HepG2 (cell line): ENCODE results near the gene SERINC5. TPM values are rescaled to one million over a fixed set of nuclear protein-coding genes. Genes with fewer than 3 reads are reported as not detected.

Source experiments
- ATAC-seq: fragments of 200-7000 bp; cut with Tn5 transposase; 3 replicates; pipeline ENCODE4 v1.9.1; 2020; ENCODE audit warnings: mild to moderate bottlenecking, moderate library complexity
- BruUV-seq: library from RNA; stranded (reverse); fragments of 400-500 nt; replicated peaks from 2 replicates; lab custom pipeline; 2021; lab: Mats Ljungman, UMichigan
- CTCF ChIA-PET: fragments of 300-600 bp; formaldehyde crosslinking; extraction: SDS; loops from one replicate; lab custom pipeline; 2021; ENCODE audit warnings: low total read pairs, inconsistent platforms, low intra/inter-chr PET ratio; lab: Yijun Ruan, JAX
- POLR2A ChIA-PET: fragments of 350-600 bp; sonication (Branson Sonifier 250); formaldehyde crosslinking; loops from one replicate; lab custom pipeline; 2020; ENCODE audit warnings: antibody characterized with exemption, inconsistent platforms; lab: Yijun Ruan, JAX
- DNase-seq: peaks from one replicate; pipeline ENCODE4 v3.0.0-alpha.2; 2015; ENCODE audit warnings: low spot score
- FAIRE-seq: peaks from 3 replicates; lab custom pipeline; 2011; peaks lifted over from hg19 to GRCh38; lab: Jason Lieb, UNC
- H2AFZ ChIP-seq: one replicate; pipeline ENCODE4 v1.6.1; 2011; ENCODE audit warnings: low read length, inconsistent platforms
- H3K27ac ChIP-seq: fragments of 300-600 bp; 3 replicates; pipeline ENCODE4 v1.8.0; 2011; ENCODE audit warnings: mixed run types, mild to moderate bottlenecking, mixed read lengths, low read length, inconsistent platforms; ENCODE audit not compliant: insufficient read depth; ENCODE audit errors: extremely low read length
- H3K27me3 ChIP-seq, 2 experiments: fragments of 200-600 bp in 1 of 2; 2 replicates in 1 of 2; 3 replicates in 1 of 2; pipeline versions ENCODE4 v1.6.0 to v1.8.0; 2011; ENCODE audit warnings: low read length in 2 of 2, mild to moderate bottlenecking in 2 of 2, moderate library complexity in 2 of 2, inconsistent platforms in 1 of 2; ENCODE audit not compliant: insufficient read depth in 2 of 2, control insufficient read depth in 1 of 2
- H3K36me3 ChIP-seq, 2 experiments: fragments of 200-600 bp in 1 of 2; replicated peaks in 1 of 2; 2 replicates in 1 of 2; 3 replicates in 1 of 2; pipeline versions ENCODE4 v1.5.1 to v1.8.0; 2011; ENCODE audit warnings: low read length in 2 of 2, inconsistent platforms in 1 of 2; ENCODE audit not compliant: insufficient read depth in 2 of 2, control insufficient read depth in 1 of 2
- H3K4me1 ChIP-seq: 2 replicates; pipeline ENCODE4 v1.5.1; 2012; ENCODE audit warnings: low read length, inconsistent platforms; ENCODE audit not compliant: insufficient read depth
- H3K4me2 ChIP-seq: 2 replicates; pipeline ENCODE4 v1.6.0; 2011; ENCODE audit warnings: low read depth, low read length, inconsistent platforms
- H3K4me3 ChIP-seq, 3 experiments: fragments of 200-600 bp in 1 of 3; sonication (generic), shearing (Covaris generic) in 1 of 3; replicated peaks in 1 of 3; 2 replicates each; pipeline ENCODE4 v1.5.1; 2011 to 2016; ENCODE audit warnings: low read length in 3 of 3, inconsistent platforms in 2 of 3, low read depth in 2 of 3, mild to moderate bottlenecking in 2 of 3, control low read depth in 1 of 3, mixed read lengths in 1 of 3; ENCODE audit not compliant: insufficient read depth in 1 of 3
- H3K79me2 ChIP-seq: one replicate; pipeline ENCODE4 v1.6.1; 2011; ENCODE audit warnings: low read length, inconsistent platforms; ENCODE audit not compliant: insufficient read depth
- H3K9ac ChIP-seq: 2 replicates; pipeline ENCODE4 v1.6.0; 2011; ENCODE audit warnings: mild to moderate bottlenecking, low read depth, low read length, inconsistent platforms; ENCODE audit not compliant: insufficient read depth
- H3K9me3 ChIP-seq: 2 replicates; pipeline ENCODE4 v1.5.1; 2012; ENCODE audit warnings: mild to moderate bottlenecking, low read length
- H4K20me1 ChIP-seq: 2 replicates; pipeline ENCODE4 v1.6.0; 2011; ENCODE audit warnings: inconsistent platforms, mild to moderate bottlenecking, low read length, moderate library complexity; ENCODE audit not compliant: insufficient read depth
- CREB1 ChIP-seq, 2 experiments: fragments of 450-650 bp in 1 of 2; IDR thresholded peaks; 2 replicates each; pipeline ENCODE4 v1.6.1; 2016 to 2017; ENCODE audit warnings: control low read depth in 1 of 2, mild to moderate bottlenecking in 1 of 2, missing compliant biosample characterization in 1 of 2, missing genetic modification characterization in 1 of 2
- EED ChIP-seq: sonication (generic); formaldehyde crosslinking; IDR thresholded peaks from 2 replicates; pipeline ENCODE4 v1.5.0; 2020; ENCODE audit warnings: mild to moderate bottlenecking, missing genetic modification reagents
- ETS1 ChIP-seq: sonication (generic); formaldehyde crosslinking; IDR thresholded peaks from 2 replicates; pipeline ENCODE4 v1.4.0; 2020; ENCODE audit warnings: missing genetic modification reagents
- ISX ChIP-seq: sonication (generic); formaldehyde crosslinking; conservative IDR thresholded peaks from 2 replicates; pipeline ENCODE4 v1.5.0; 2020; ENCODE audit warnings: missing genetic modification reagents
- PBX2 ChIP-seq: IDR thresholded peaks from 2 replicates; pipeline ENCODE4 v1.6.1; 2016; ENCODE audit warnings: control low read depth
- REL ChIP-seq: sonication (generic); formaldehyde crosslinking; conservative IDR thresholded peaks from 2 replicates; pipeline ENCODE4 v1.8.0; 2022; ENCODE audit warnings: mild to moderate bottlenecking, missing genetic modification reagents, moderate library complexity
- SKIL ChIP-seq: sonication (generic); formaldehyde crosslinking; IDR thresholded peaks from 2 replicates; pipeline ENCODE4 v1.8.0; 2022; ENCODE audit warnings: missing genetic modification reagents, mild to moderate bottlenecking, moderate library complexity, borderline replicate concordance
- ZBTB42 ChIP-seq: sonication (generic); formaldehyde crosslinking; IDR thresholded peaks from 2 replicates; pipeline ENCODE4 v1.5.0; 2020; ENCODE audit warnings: mild to moderate bottlenecking, missing genetic modification reagents
- ZFP41 ChIP-seq: sonication (generic); formaldehyde crosslinking; IDR thresholded peaks from 2 replicates; pipeline ENCODE4 v1.4.0; 2020; ENCODE audit warnings: mild to moderate bottlenecking, missing genetic modification reagents, borderline replicate concordance
- ZGPAT ChIP-seq: IDR thresholded peaks from 2 replicates; pipeline ENCODE4 v1.6.1; 2016; ENCODE audit warnings: mild to moderate bottlenecking
- ZNF256 ChIP-seq: sonication (generic); formaldehyde crosslinking; conservative IDR thresholded peaks from 2 replicates; pipeline ENCODE4 v1.4.0; 2020; ENCODE audit warnings: missing genetic modification reagents
- ZNF431 ChIP-seq: sonication (generic); formaldehyde crosslinking; IDR thresholded peaks from 2 replicates; pipeline ENCODE4 v1.9.0; 2022; ENCODE audit warnings: missing genetic modification reagents, low read depth, mild to moderate bottlenecking, borderline replicate concordance
- WGBS: methylation state at CpG from one replicate; pipeline ENCODE4 v1.1.6; 2017; ENCODE audit warnings: low lambda C conversion rate; 5-methylcytosine and 5-hydroxymethylcytosine counted together
- in situ Hi-C: cut with HindIII; loops from 2 replicates; pipeline ENCODE4 v1.10.0; 2017; ENCODE audit warnings: low pct_unique_long_range_greater_than_20kb; ENCODE audit not compliant: extremely low pct_ligation_motif_present
- intact Hi-C: fragments of 100-400 bp; cut with micrococcal nuclease; formaldehyde crosslinking; loops from one replicate; pipeline ENCODE4 v1.10.0; 2022; ENCODE audit not compliant: unreplicated experiment
- polyA plus RNA-seq, 8 experiments: library from polyadenylated mRNA; depleted of rRNA in 3 of 8; stranded (reverse) in 7 of 8; unstranded in 1 of 8; fragments of >200 nt; fragmentation: Illumina TruSeq in 4 of 8; extraction: Trizol in 4 of 8; gene quantifications; 2 replicates each; pipeline versions ENCODE4 v1.2.1 to v1.2.3, GENCODE V29; 2011 to 2016; ENCODE audit warnings: low read depth in 4 of 8, missing spikeins in 1 of 8, mixed read lengths in 1 of 8; ENCODE audit not compliant: insufficient read depth in 1 of 8
- total RNA-seq, 5 experiments: library from RNA; depleted of rRNA; stranded (reverse); fragments of >200 nt; fragmentation: Illumina TruSeq; extraction: Trizol; gene quantifications; 2 replicates each; pipeline ENCODE4 v1.2.3, GENCODE V29; 2016; ENCODE audit warnings: low read depth in 1 of 5

The SERINC5 gene
- total and polyA plus RNA-seq, 2 of the 13 experiments (the other 11 are each of a cell fraction or from before 2014, with no cell fraction given), result 17.3 to 22.8 TPM

GRCh38 chr5:80195837-80196400 lies 59.9 kb downstream of the SERINC5 start:
- Histone ChIP-seq H4K20me1 (no peaks in the 10 kb centered on the region), H3K4me2 (no peak overlapping the region), H3K79me2 (peaks cover 42% of the 10 kb centered on the region), H3K4me3 (no peak overlapping the region), H3K9me3 (no peaks in the 10 kb centered on the region), H3K9ac (no peak overlapping the region), H3K4me1 (peaks cover 26% of the 10 kb centered on the region), H3K27ac (no peak overlapping the region), H3K36me3 (peaks cover 6 to 21% of the 10 kb centered on the region in 2 experiments; a peak in 4 of 5 replicates), H2AFZ (no peak overlapping the region), H3K27me3 (no peaks in the 10 kb centered on the region)
- TF ChIP-seq ZGPAT (CRISPR knock-in tag) (no peak), ISX (no peak), PBX2 (no peak)
- 98% methylated on average over 6 of the region's 6 CpGs for WGBS
- DNase-seq, result no peak
- intact Hi-C loops (no loop called here), in situ Hi-C loops (no loop called here)
- ChIA-PET POLR2A (interaction anchor here (1.1 to 1.5 kb wide), 2 partner anchors 9 to 11 kb away, joined by 3 to 4 read pairs; no protein-coding TSS in a partner anchor), CTCF (no interaction called here)
- BruUV-seq, result no TSS peak
- no peak for FAIRE-seq
- ATAC-seq, result no peak

- 96% methylated on average over 4 of the region's 4 CpGs for WGBS
- CTCF ChIA-PET, result no interaction called here
- Histone ChIP-seq H3K4me3 (no peak overlapping the region), H3K36me3 (peaks cover 6 to 20% of the 10 kb centered on the region in 2 experiments; a peak in 4 of 5 replicates), H3K9ac (no peak overlapping the region), H2AFZ (no peak overlapping the region), H3K79me2 (peaks cover 44% of the 10 kb centered on the region), H3K4me1 (peaks cover 34% of the 10 kb centered on the region), H3K9me3 (no peaks in the 10 kb centered on the region), H4K20me1 (no peaks in the 10 kb centered on the region), H3K4me2 (no peak overlapping the region), H3K27ac (no peak overlapping the region), H3K27me3 (no peaks in the 10 kb centered on the region)
- no TSS peak for BruUV-seq
- FAIRE-seq (no peak), ATAC-seq (no peak), DNase-seq (no peak)
- intact Hi-C loops, result no loop called here
- in situ Hi-C loops, result no loop called here
- POLR2A ChIA-PET, result interaction anchor here (0.8 kb wide), 1 partner anchor 101 kb away, joined by 3 read pairs; no protein-coding TSS in a partner anchor
- no peak for TF ChIP-seq SKIL (CRISPR knock-in tag)
- no peak for TF ChIP-seq ZNF256 (CRISPR knock-in tag)
- TF ChIP-seq ZNF431 (CRISPR knock-in tag), result no peak
- no peak for TF ChIP-seq EED (CRISPR knock-in tag)
- no peak for TF ChIP-seq CREB1 (IDR thresholded peaks at IDR 0.05)
- no peak for TF ChIP-seq CREB1 (CRISPR knock-in tag; IDR thresholded peaks at IDR 0.05)
- TF ChIP-seq ZFP41 (CRISPR knock-in tag), result no peak
- TF ChIP-seq ZBTB42 (CRISPR knock-in tag), result no peak
- TF ChIP-seq REL, result no peak
- TF ChIP-seq ETS1 (CRISPR knock-in tag), result no peak
These were observed 61.4 kb downstream of the SERINC5 start for GRCh38 chr5:80194468-80194867.
